ENCODE results near the gene TVP23C.

GRCh38 chr17:15470536-15470935 lies 92.7 kb downstream of the TVP23C start:
- TF ChIP-seq, protein P1, sequence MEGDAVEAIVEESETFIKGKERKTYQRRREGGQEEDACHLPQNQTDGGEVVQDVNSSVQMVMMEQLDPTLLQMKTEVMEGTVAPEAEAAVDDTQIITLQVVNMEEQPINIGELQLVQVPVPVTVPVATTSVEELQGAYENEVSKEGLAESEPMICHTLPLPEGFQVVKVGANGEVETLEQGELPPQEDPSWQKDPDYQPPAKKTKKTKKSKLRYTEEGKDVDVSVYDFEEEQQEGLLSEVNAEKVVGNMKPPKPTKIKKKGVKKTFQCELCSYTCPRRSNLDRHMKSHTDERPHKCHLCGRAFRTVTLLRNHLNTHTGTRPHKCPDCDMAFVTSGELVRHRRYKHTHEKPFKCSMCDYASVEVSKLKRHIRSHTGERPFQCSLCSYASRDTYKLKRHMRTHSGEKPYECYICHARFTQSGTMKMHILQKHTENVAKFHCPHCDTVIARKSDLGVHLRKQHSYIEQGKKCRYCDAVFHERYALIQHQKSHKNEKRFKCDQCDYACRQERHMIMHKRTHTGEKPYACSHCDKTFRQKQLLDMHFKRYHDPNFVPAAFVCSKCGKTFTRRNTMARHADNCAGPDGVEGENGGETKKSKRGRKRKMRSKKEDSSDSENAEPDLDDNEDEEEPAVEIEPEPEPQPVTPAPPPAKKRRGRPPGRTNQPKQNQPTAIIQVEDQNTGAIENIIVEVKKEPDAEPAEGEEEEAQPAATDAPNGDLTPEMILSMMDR (IDR thresholded peaks at IDR 0.05), result no peak
- no peak for TF ChIP-seq POLR2A (IDR thresholded peaks at IDR 0.05)

All from lower leg skin (tissue), 3 donors.